Breast epithelium (tissue), 3 donors: ENCODE measurements around the gene CDH10.

Experiments
- POLR2A ChIP-seq: fragments of 450-650 bp; IDR thresholded peaks from one replicate; pipeline ENCODE4 v1.6.1; 2016; ENCODE audit warnings: antibody characterized with exemption, mild to moderate bottlenecking, moderate library complexity
- POLR2AphosphoS5 ChIP-seq, 3 donors: sonication (generic); formaldehyde crosslinking; IDR thresholded peaks; one replicate each; pipeline ENCODE4 v1.6.1; 2017; ENCODE audit warnings: antibody characterized with exemption in 3 of 3
- TF ChIP-seq, protein P1 (sequence below), 3 donors: fragments of 450-650 bp; IDR thresholded peaks; one replicate each; pipeline ENCODE4 v1.5.1; 2016 to 2017; ENCODE audit warnings: antibody characterized with exemption in 3 of 3, mild to moderate bottlenecking in 3 of 3, moderate library complexity in 3 of 3

- TF ChIP-seq POLR2AphosphoS5 (IDR thresholded peaks at IDR 0.05): no peak
- TF ChIP-seq, protein P1, sequence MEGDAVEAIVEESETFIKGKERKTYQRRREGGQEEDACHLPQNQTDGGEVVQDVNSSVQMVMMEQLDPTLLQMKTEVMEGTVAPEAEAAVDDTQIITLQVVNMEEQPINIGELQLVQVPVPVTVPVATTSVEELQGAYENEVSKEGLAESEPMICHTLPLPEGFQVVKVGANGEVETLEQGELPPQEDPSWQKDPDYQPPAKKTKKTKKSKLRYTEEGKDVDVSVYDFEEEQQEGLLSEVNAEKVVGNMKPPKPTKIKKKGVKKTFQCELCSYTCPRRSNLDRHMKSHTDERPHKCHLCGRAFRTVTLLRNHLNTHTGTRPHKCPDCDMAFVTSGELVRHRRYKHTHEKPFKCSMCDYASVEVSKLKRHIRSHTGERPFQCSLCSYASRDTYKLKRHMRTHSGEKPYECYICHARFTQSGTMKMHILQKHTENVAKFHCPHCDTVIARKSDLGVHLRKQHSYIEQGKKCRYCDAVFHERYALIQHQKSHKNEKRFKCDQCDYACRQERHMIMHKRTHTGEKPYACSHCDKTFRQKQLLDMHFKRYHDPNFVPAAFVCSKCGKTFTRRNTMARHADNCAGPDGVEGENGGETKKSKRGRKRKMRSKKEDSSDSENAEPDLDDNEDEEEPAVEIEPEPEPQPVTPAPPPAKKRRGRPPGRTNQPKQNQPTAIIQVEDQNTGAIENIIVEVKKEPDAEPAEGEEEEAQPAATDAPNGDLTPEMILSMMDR (IDR thresholded peaks at IDR 0.05): no peak
- no peak for TF ChIP-seq POLR2A
These were observed 152.5 kb downstream of the CDH10 start for GRCh38 chr5:24492229-24492628.
